ENCODE data around the gene PER2.

Gene PER2

DNA sequence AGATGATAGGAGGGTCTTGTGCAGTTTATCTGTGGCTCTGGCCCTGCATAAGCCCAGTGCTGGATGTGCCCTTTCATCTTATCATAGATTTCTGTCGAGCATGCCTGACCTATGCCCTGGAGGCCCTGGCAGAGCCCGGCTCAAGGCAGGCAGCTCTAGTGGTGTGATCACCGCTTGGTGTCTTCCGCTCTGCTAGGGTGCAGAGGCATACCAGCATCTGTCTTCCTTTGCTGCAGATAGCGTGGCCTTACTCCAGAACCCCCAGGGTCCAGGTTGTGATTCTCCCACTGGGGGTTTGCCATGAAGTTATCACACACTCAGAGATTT lies 18.2 kb upstream of the PER2 start:
- no peak for DNase-seq

DNA sequence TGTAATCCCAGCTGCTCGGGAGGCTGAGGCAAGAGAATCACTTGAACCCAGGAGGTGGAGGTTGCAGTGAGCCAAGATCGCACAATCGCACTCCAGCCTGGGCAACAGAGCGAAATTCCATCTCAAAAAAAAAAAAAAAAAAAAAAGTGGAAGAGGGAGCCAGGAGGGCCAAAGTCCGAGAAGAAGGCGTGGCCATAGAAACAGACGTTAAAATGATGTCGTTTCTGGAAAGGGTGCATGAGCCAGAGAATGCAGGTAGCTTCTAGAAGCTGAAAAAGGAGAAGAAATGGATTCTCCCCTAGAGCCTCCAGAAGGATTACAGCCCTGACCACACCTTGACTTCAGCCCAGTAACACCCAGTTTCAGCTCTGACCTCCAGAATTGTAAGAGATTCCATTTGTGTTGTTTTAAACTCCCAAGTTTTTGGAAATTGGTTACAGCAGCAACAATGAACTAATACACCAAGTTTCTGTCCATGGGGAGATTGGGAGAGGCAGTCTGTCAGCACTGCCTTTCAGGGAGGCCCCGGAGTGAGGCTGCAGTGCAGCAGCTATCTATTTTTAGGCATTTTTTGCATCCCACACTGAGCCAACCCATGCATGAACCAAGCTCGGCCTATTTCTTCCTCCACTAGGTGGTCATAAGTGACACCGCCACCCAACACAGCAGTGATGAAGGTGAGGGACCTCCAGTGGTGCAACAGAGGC lies 17.7 kb upstream of the PER2 start:
- no peak for DNase-seq

DNA sequence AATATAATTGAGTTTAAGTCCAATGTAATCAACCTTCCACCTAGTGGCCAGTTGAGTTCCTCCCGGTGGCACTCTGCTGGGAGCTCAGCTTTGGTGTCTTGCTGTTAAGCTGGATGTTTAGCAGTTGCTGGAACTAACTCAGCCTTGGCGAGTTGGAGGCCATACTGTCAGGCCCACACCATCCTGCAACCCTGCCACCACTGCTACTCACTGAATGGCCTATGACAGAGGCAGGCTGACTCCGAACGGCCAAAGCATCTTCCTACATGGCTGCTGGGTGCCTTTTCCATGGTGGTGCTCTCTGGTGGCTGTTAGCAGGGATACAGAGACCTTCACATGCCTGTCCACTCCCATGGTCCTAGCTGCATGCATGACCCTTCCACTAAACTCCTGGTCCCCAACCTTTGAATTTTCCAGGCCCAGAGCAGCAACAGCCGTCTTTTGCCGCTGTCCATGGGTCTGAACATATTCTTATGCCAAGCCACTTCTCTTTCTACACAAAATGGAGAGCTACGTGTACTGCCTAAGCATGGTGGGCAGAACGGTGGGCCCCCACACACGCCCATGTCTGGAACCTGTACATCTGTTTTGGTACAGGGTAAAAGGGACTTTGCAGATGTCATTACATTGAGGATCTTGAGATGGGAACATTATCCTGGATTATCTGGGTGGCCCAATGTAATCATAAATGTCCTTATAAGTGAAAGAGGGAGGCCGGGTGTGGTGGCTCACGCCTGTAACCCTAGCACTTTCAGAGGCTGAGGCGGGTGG lies 16.9 kb upstream of the PER2 start:
- no peak for DNase-seq

DNA sequence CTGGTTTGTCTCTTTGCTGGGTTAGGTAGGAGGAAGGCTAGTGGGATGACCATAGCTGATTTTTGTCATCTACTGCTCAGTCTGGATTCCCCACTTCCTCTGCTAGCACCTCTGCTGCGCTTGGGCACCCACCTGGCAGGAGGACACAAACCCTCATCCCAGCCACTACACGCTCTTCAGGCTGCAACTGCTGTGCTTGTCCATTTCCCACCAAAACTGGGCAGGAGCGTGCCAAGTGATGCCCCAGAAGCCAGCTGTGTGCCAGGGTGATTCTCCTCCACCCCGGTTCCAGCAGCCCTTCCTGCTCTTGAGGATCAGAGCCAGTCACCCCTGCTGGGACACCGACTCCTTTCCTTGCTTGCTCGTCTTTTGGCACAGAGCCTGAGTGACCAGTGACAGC lies 15.7 kb upstream of the PER2 start:
- no peak for DNase-seq

DNA sequence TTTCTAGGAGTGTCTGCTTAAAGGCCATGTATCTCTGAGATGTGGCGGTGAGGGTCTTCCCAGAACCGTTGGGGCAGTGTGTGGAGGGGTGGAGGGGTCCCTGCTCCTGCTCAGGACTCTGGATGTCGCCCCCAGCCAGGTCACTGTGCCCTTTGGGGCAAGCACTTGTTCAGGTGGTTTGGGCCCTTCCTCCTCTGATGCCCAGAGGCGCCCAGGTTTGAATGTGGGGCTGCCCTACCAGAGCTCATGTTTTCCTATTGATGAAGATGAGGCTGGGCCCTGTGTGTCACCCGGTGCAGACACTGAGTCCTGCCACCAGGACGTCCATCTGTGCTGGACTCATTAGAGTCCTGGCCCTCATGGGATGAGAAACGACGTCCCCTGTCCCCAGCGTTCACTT lies 14.3 kb upstream of the PER2 start:
- no peak for DNase-seq

DNA sequence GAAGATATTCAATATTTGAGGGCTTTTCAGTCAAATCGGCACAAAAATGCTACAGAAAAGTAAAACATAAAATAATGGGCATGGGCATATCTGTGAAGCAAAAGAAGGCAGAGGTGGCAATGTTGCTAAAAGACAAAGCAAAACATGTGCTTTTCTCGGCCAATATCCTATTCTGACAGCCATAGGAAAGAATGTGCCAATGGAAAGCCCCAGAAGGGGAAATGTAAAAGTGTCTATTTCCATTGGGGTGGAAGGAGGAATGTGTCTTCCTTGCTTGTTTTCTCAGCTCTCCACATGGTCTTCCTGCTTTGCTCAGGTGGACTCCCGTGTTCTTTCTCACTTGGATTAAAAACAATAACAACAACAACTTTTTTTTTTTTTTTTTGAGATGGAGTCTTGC lies 13.7 kb upstream of the PER2 start:
- DNase-seq, result no peak

DNA sequence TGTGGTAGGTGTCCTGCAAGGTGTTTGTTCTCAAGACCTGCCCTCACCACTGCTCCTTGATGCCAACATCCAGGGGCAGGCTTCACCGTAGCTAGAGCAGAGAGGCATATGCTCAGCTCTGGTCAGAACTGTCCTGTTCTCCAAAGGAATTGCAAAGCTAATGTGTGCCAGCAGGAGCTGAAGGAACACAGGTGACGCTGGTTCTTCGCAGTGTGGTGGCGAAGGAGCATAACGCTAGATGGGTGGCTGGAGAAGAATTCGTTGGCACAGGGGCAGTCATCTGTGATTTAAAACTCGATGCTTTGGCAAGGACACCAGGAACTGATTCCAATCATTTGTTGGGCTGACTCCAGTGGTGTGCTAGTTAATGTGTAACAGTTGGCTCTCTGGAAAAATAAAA lies 11.4 kb upstream of the PER2 start:
- no peak for DNase-seq

DNA sequence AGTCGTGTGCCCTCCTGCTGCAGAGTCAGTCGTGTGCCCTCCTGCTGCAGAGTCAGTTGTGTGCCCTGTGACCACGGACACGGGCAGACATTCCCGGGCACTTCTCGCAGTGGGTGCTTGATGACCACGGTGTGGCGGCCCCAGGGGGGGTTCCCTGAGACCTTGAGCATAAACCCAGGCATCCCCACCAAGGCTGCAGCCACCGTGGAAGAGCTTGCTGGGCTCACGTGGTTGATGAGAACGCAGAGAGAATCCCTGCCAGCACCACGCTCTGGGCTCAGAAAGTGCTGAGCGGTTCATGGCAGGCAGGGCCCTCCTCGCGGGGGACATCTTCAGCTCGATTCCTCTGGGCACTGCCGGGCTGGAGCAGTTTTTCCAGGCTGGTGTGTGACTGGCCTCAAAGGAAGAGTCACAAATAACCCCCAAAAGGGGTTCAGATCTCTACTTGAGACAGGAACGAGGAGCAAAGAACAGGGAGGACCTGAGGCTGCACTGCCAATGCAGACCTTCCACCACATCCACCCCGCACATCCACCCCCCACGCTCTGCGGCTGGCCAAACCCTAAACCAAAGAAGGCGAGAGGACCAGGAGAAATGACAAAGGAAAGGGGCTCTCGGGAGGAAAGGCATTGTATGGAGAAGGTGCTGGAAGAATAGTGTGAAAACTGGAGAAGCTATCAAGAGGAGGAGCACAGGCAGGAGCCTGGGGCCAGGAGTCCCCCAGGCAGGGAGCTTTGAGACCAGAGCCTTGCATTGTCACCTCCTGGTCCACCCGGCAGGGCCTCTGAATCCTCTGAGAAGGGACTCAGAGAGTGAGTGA lies 8.4 kb upstream of the PER2 start:
- no peak for DNase-seq

DNA sequence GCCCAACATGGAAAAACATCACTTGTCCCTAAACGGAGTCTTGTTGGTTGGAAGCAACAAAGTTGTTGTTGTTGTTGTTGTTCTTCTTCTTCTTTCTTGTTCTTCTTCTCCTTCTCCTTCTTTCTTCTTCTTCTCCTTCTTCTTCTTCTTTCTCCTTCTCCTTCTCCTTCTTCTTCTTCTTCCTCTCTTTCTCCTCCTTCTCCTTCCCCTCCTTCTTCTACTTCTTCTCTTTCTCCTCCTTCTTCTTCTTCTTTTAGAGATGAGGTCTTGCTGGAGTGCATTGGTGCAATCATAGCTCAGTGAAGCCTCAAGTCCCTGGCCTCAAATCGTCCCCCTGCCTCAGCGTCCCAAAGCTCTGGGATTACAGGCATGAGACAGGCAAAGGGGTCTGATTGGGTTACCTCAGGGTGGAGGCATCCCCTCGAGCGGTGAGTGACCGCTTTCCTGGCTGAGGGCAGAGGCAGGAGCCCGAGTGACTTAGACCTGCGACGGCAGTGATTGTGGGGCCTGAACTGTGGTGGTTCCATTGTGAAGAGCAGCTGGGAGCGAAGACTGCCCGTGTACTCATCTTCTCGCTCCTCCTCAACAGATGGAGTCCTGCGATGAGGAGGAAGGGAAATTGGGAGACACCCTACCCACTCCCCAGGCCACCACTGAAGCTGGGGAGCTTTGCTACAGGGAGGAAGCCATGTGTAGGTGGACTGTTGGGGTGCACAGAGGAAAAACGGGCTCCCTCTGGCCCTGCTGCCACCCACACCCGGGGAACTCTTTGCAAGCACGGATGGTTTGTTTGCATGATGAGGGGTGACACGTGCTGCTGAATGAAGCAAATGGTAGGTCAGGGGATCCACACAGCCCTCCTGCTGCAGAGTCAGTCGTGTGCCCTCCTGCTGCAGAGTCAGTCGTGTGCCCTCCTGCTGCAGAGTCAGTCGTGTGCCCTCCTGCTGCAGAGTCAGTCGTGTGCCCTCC lies 7.0 kb upstream of the PER2 start:
- DNase-seq, result no peak

DNA sequence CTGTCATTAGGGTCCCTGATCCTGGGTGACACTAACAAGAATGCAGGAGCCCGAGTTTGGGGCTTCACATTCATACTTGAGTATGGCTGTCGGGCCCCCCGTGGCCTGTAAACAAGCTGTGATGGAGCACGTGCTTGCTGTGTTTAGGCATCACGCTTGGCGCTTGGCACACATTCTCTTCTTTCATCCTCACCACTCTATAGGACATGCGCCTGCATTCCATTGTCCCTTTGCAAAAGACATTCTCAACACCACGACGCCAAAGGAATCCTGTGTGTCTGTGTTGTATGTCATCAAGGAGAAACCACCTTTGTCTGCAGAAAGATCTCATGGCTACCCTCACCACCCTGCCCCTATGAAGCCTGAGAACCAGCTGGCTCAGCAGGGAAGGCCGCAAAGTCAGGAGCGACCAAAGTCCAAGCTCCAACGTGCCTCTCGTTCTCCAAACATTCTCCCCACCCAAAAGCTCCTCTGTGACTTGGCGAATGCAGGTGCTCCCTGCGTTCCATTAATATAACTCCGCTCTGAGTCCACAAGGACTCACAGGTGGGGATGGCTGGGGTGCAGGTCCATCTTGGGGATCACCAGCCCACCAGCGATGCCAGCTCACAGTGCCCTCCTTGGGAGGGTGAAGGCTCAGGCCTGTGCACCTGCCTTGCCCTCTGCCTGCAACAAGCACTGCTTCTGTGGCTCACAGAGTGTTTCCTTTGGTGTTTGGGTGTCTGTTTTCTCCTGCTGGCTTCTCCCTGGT lies 6.2 kb upstream of the PER2 start:
- no peak for DNase-seq

DNA sequence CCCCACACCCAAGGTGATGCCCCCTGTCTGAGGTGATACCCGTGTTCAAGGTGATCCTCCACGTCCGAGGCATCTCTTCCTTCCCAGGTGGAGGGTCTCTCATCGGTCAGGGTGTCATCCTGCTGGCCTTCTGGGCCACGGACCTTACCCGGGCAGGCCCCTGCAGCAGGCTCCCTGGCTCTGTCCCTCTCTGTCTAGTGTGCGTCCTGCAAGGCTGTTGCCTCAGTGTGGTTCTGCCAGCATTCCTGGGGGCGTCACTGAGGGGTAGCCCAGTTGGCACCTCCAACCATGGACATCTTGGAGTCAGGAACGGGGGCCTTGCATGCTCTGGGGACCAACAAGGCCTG lies 5.6 kb upstream of the PER2 start:
- DNase-seq, result no peak

DNA sequence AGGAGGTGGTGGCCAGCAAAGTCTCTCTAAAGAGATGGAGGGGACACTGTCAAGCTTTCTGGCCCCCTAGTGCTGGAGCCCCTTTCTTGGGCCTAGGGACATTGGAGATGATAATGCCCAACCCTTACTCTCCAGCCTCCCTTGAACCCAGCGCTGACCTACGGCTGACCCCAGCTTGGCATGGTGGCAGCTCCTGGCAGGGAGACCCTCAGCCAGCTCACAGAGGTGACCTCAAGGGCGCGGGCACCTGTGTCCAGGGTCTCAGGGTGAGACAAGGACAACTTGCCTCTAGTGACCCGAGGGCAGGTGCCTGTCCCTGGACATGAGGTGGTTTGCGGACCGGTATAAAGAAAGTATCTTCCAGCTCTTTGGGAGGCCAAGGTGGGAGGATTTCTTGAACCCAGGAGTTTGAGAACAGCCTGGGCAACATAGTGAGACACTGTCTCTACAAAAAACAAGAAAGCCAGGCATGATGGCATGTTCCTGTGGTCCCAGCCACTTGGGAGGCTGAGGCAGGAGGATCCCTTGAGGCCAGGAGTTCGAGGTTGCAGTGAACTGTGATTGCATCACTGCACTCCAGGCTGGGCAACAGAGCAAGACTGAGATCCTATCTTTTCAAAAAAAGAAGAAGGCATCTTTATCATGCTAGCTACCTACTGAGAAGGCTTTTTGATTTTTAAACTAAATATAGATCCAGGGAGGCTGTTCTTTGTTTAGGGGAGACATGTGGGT lies 3.3 kb upstream of the PER2 start:
- no peak for DNase-seq

DNA sequence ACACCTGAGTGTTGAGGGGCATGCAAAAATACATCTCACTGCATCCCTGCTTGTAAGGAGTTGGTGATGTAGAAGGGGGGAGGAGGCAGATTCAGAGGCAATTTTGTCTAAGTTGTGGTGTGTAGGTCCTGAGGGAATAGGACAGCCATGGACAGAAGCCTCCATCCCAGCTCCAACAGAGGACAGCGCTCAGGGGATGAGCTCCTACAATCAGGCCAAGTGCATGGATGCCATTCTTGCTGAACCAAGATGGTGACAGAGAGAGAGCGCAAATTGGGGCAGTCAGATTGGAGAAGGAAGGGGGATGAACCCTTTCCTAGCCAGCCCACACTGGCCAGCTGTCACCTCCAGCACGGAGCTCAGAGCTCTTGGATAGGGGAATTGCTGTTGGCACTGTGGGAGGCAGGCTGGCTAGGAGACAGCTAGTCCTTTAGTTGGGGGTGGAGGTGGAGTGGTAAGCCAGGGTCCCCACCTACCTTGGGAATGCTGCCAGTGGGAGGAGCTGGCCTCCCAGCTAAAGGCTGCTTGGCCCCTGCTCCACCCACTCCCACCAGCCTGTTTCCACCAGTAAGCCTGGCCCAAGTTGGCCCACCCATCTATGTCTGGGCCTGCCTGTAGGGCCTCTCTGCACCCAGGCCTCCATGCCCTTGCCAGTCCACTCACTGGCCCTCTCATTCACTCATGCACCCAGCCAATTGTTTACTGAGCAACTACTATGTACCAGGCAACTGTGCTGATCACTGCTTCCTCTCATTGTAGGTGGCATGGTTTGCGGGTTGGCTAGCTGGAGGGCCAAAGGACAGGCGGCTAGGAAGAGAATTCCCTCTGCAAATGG lies 2.5 kb upstream of the PER2 start:
- peak; percentile 55 for DNase-seq

DNA sequence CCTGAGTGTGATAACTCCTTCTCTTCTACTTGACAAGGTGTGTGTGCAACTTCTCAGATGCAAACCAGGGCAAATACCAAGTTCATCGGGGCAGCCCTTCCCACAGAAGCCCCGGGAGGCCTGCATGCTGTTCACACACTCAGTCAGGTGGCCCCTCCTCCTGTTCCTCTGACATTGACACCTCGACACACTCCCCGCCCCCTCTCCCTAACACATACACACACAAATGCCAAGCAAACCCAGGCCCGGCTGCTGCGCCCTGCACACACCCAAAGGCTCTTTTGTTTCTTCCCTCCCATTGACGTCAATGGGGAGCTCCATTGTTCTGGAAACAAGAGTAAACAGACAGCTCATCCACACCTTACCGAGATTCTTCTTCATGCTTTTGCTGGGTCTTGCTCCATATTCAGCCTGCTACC lies 1.7 kb upstream of the PER2 start:
- peak; percentile 95 for DNase-seq

DNA sequence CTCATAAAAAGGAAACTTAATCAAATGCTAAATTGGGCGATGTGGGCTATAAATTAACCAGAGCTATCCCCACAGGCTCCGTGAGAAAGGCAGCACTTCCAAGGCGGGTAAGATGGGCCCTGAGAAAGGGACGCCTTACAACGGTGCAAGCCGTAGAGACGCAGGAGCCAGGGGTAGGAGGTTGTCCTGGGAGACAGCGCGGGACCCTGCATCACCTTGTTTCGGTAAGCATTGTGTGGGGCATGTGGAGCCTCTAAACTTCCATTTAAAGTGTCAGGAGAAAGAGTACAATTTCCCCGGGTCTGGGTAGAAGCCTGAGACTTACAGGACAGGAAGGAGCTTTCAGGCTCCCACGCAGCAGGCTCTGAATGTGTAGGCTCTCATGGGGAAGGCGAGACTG lies 1.2 kb upstream of the PER2 start:
- DNase-seq, result no peak

DNA sequence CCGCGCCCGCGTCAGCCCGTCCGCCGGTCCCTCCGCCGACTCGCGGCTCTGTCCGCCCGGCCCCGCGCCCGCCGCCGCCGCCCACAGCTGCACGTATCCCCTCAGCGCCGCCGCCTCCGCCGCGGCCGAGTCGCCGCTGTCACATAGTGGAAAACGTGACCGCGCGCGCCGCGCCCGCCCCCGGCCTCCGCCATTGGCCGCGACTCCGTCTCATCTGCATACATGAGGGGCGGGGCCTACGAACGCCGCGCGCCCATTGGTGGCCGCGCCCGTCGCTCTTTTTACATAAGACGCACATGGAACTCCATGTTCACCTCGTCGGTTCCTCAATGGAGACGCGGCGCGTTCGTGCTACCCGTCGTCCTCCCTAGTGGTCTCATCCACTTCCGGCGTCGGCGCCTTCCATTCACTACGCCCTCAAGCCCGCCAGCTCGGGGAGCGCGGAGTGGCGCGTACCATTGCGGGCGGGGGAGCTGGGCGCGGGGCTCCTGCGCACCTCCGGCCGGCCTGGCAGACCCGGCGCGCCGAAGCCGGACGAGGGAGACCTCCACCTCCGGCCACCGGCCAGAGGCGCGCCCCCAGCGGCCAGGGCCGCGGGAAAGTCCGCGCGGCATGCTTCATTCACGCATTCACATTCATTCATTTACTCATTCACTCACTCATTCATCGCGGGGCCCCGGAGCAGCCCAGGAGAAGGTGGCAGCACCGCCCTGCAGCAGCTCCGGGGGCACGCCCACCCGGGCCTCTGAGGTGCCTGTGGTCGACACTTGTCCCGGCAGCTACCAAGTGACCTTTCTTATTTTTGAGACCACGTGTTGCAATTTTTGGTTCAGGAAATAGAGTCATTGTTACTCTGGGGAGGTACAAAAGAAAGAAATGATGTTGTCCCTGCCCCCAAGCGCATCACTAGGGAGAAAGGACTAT lies 502 bp upstream of the PER2 start:
- peak; percentile 99 for DNase-seq

DNA sequence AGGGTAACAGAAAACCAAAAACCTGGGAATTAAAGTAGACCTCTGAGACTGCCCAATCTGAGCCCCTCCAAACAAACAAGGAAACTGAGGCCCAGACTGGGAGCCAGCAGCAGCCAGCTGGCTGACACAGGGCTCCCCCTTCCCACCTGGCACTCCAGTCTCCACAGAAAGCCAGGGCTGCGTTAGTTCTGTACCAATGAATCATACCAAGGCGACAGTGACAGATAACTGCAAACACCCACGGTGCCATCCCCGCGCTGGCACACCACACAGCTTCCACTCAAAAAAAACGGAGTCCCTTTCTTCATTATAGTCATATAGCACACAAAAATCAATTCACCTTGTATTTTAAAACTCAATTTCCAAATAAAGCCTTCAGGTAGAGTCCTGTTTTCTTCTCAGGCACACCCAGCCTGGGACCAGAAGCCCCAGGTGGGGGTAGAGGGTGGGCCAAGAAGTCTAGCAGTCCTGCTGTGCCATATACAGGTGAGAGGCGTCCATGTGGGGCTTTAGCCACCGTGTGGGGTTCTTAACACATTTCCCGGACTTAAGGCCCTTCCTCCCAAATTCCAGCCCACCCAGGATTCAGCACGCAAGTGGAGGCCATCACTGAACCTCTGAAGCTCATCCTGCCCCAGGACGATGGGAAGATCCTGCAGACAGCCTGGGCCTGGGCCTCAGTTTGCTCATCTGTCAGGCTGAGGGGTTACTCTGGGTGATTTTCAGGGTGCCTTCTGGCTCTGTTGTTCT lies 1.2 kb downstream of the PER2 start:
- no peak for DNase-seq

DNA sequence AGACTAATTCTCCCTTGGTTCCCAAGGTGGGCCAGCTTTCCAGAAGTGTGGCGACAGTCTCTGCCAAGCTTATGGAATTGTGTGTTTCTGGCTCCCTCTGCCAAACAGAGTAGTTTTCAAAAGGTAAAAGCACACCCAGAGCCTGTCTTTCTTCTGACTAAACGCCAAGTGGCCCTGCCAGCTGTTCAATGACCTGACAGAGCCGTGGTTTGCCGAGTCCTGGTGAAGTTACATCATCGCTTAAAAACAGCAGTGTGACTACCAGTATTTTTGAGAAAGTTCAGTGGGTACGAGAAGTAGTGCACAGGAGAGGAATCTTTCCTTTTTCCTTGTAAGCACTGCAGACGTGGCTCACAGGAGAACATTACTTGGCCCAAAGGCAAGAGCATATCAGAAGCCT lies 1.9 kb downstream of the PER2 start:
- DNase-seq, result peak; percentile 75

DNA sequence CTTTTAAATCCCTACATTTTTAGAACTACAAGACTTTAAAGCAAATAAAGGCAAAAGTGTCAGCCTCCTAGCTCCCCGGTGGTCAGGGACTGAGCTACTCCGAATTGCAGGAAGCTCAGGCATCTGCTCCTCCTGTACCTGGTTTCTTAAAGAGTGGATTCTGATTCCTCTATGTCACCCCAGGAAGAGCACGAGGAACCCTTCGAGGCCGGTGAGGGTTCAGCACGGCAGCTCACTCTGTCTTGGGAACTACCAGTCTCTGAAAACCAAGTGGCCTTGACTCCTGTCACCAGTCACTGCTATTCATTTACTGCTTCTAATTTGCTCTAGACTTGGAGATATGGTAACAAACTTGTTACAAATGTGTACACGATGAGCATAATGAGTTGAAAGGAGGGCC lies 2.3 kb downstream of the PER2 start:
- DNase-seq, result no peak
